HepG2 (cell line): ENCODE results near the gene KIF22. TPM values are rescaled to one million over a fixed set of nuclear protein-coding genes. Genes with fewer than 3 reads are reported as not detected.

Source experiments
- BRCA1 ChIP-seq: sonication (generic); formaldehyde crosslinking; IDR thresholded peaks from 2 replicates; pipeline ENCODE4 v1.4.0; 2020; ENCODE audit warnings: missing genetic modification reagents
- CBX2 ChIP-seq, 2 experiments: fragments of 200-600 bp in 1 of 2; sonication (generic); formaldehyde crosslinking in 1 of 2; IDR thresholded peaks; 2 replicates each; pipeline versions ENCODE4 v1.7.0 to v1.8.1; 2018 to 2022; ENCODE audit warnings: low read depth in 2 of 2, low read length in 1 of 2, mild to moderate bottlenecking in 1 of 2, missing genetic modification reagents in 1 of 2
- CCDC6 ChIP-seq: sonication (generic); formaldehyde crosslinking; IDR thresholded peaks from 2 replicates; pipeline ENCODE4 v1.8.1; 2022; ENCODE audit warnings: mild to moderate bottlenecking, missing genetic modification reagents, moderate library complexity
- CEBPB ChIP-seq: IDR thresholded peaks from 2 replicates; pipeline ENCODE4 v1.6.1; 2011; ENCODE audit warnings: low read depth, low read length, improper control_type of control experiment, borderline replicate concordance
- CENPX ChIP-seq: sonication (generic); formaldehyde crosslinking; IDR thresholded peaks from 2 replicates; pipeline ENCODE4 v1.9.0; 2021; ENCODE audit warnings: mild to moderate bottlenecking, missing genetic modification reagents, moderate library complexity
- CREB1 ChIP-seq, 2 experiments: fragments of 450-650 bp in 1 of 2; IDR thresholded peaks; 2 replicates each; pipeline ENCODE4 v1.6.1; 2016 to 2017; ENCODE audit warnings: control low read depth in 1 of 2, mild to moderate bottlenecking in 1 of 2, missing compliant biosample characterization in 1 of 2, missing genetic modification characterization in 1 of 2
- HMG20B ChIP-seq: conservative IDR thresholded peaks from 2 replicates; pipeline ENCODE4 v1.6.1; 2016; ENCODE audit warnings: missing genetic modification reagents, missing compliant biosample characterization
- HNRNPL ChIP-seq: fragments of 200-400 bp; formaldehyde crosslinking; IDR thresholded peaks from 2 replicates; pipeline ENCODE4 v1.6.1; 2017; ENCODE audit warnings: mild to moderate bottlenecking, low read depth, low read length
- LCORL ChIP-seq, 2 experiments: fragments of 450-650 bp in 1 of 2; sonication (generic) in 1 of 2; formaldehyde crosslinking in 1 of 2; IDR thresholded peaks; 2 replicates each; pipeline versions ENCODE4 v1.5.0 to v1.6.1; 2017 to 2020; ENCODE audit warnings: antibody characterized with exemption in 1 of 2, missing genetic modification reagents in 1 of 2
- MTF2 ChIP-seq: sonication (generic); formaldehyde crosslinking; IDR thresholded peaks from 2 replicates; pipeline ENCODE4 v1.5.0; 2020; ENCODE audit warnings: missing genetic modification reagents, borderline replicate concordance
- NBN ChIP-seq: fragments of 450-650 bp; conservative IDR thresholded peaks from 2 replicates; pipeline ENCODE4 v1.6.1; 2017
- NFYC ChIP-seq: IDR thresholded peaks from 2 replicates; pipeline ENCODE4 v1.6.1; 2016; ENCODE audit warnings: missing genetic modification reagents, missing compliant biosample characterization
- PRPF4 ChIP-seq: fragments of 200-400 bp; formaldehyde crosslinking; IDR thresholded peaks from 2 replicates; pipeline ENCODE4 v1.6.1; 2016; ENCODE audit warnings: low read length, low read depth; ENCODE audit not compliant: poor library complexity, severe bottlenecking
- SALL1 ChIP-seq: sonication (generic); formaldehyde crosslinking; IDR thresholded peaks from 2 replicates; pipeline ENCODE4 v1.8.0; 2022; ENCODE audit warnings: mild to moderate bottlenecking, missing genetic modification reagents
- SIX1 ChIP-seq: sonication (generic); formaldehyde crosslinking; IDR thresholded peaks from 2 replicates; pipeline ENCODE4 v1.4.0; 2020; ENCODE audit warnings: missing genetic modification reagents, borderline replicate concordance
- TARDBP ChIP-seq: sonication (generic); formaldehyde crosslinking; IDR thresholded peaks from 2 replicates; pipeline ENCODE4 v1.8.0; 2022; ENCODE audit warnings: mild to moderate bottlenecking, missing genetic modification reagents
- TBL1XR1 ChIP-seq: fragments of 150-350 bp; IDR thresholded peaks from 2 replicates; pipeline ENCODE4 v1.6.1; 2014; ENCODE audit warnings: borderline replicate concordance, low read length; ENCODE audit not compliant: partially characterized antibody
- TBP ChIP-seq: sonication (generic); formaldehyde crosslinking; IDR thresholded peaks from 2 replicates; pipeline ENCODE4 v1.5.0; 2020; ENCODE audit warnings: missing genetic modification reagents
- U2AF1 ChIP-seq: fragments of 200-400 bp; formaldehyde crosslinking; optimal IDR thresholded peaks from 2 replicates; pipeline ENCODE3; 2017; ENCODE audit warnings: mild to moderate bottlenecking, low read depth, low read length
- ZBTB46 ChIP-seq: sonication (generic); formaldehyde crosslinking; IDR thresholded peaks from 2 replicates; pipeline ENCODE4 v1.4.0; 2020; ENCODE audit warnings: mild to moderate bottlenecking, missing genetic modification reagents, borderline replicate concordance
- ZNF24 ChIP-seq: fragments of 450-650 bp; IDR thresholded peaks from 2 replicates; pipeline ENCODE4 v1.6.1; 2017; ENCODE audit warnings: antibody characterized with exemption, mild to moderate bottlenecking
- ZNF30 ChIP-seq: sonication (generic); formaldehyde crosslinking; IDR thresholded peaks from 2 replicates; pipeline ENCODE4 v1.5.0; 2020; ENCODE audit warnings: mild to moderate bottlenecking, missing genetic modification reagents
- ZNF335 ChIP-seq: sonication (generic); formaldehyde crosslinking; IDR thresholded peaks from 2 replicates; pipeline ENCODE4 v1.4.0; 2020; ENCODE audit warnings: missing genetic modification reagents
- ZNF34 ChIP-seq: sonication (generic); formaldehyde crosslinking; IDR thresholded peaks from 2 replicates; pipeline ENCODE4 v1.4.0; 2020; ENCODE audit warnings: mild to moderate bottlenecking, missing genetic modification reagents, borderline replicate concordance
- ZNF577 ChIP-seq: sonication (generic); formaldehyde crosslinking; IDR thresholded peaks from 2 replicates; pipeline ENCODE4 v1.4.0; 2020; ENCODE audit warnings: mild to moderate bottlenecking, low read depth, missing genetic modification reagents, borderline replicate concordance
- ZNF598 ChIP-seq: sonication (generic); formaldehyde crosslinking; IDR thresholded peaks from 2 replicates; pipeline ENCODE4 v1.5.1; 2020; ENCODE audit warnings: mild to moderate bottlenecking, missing genetic modification reagents, borderline replicate concordance
- ZNF614 ChIP-seq: IDR thresholded peaks from 2 replicates; pipeline ENCODE4 v1.6.1; 2018; ENCODE audit warnings: missing biosample characterization, missing genetic modification reagents, inconsistent platforms, borderline replicate concordance
- ZNF660 ChIP-seq: sonication (generic); formaldehyde crosslinking; IDR thresholded peaks from 2 replicates; pipeline ENCODE4 v1.5.1; 2020; ENCODE audit warnings: mild to moderate bottlenecking, low read depth, missing genetic modification reagents, borderline replicate concordance
- ZSCAN25 ChIP-seq: sonication (generic); formaldehyde crosslinking; IDR thresholded peaks from 2 replicates; pipeline ENCODE4 v1.8.0; 2022; ENCODE audit warnings: mild to moderate bottlenecking, missing genetic modification reagents
- ZZZ3 ChIP-seq: sonication (generic); formaldehyde crosslinking; IDR thresholded peaks from 2 replicates; pipeline ENCODE4 v1.4.0; 2020; ENCODE audit warnings: missing genetic modification reagents, mild to moderate bottlenecking, borderline replicate concordance
- polyA plus RNA-seq, 8 experiments: library from polyadenylated mRNA; depleted of rRNA in 3 of 8; stranded (reverse) in 7 of 8; unstranded in 1 of 8; fragments of >200 nt; fragmentation: Illumina TruSeq in 4 of 8; extraction: Trizol in 4 of 8; gene quantifications; 2 replicates each; pipeline versions ENCODE4 v1.2.1 to v1.2.3, GENCODE V29; 2011 to 2016; ENCODE audit warnings: low read depth in 4 of 8, missing spikeins in 1 of 8, mixed read lengths in 1 of 8; ENCODE audit not compliant: insufficient read depth in 1 of 8
- total RNA-seq, 5 experiments: library from RNA; depleted of rRNA; stranded (reverse); fragments of >200 nt; fragmentation: Illumina TruSeq; extraction: Trizol; gene quantifications; 2 replicates each; pipeline ENCODE4 v1.2.3, GENCODE V29; 2016; ENCODE audit warnings: low read depth in 1 of 5

Gene KIF22
- total and polyA plus RNA-seq, 2 of the 13 experiments (the other 11 are each of a cell fraction or from before 2014, with no cell fraction given), result 95.8 to 118 TPM

- TF ChIP-seq ZBTB46 (no peak), BRCA1 (CRISPR knock-in tag) (peak; percentile 95), PRPF4 (no peak), MTF2 (CRISPR knock-in tag) (0 out of 2 replicates have a peak, but pooled peaks have one; percentile 6), ZNF34 (CRISPR knock-in tag) (peak; percentile 62; the same call in 1 of the 2 replicates), ZNF614 (CRISPR knock-in tag) (peak; percentile 87), ZNF660 (CRISPR knock-in tag) (no peak), U2AF1 (no peak), ZNF598 (CRISPR knock-in tag) (no peak), SALL1 (peak; percentile 84), TARDBP (CRISPR knock-in tag) (peak; percentile 99), HMG20B (CRISPR knock-in tag) (peak; percentile 84; the same call in 1 of the 2 replicates), ZNF335 (peak; percentile 84), TBL1XR1 (peak; percentile 49), CCDC6 (CRISPR knock-in tag) (peak; percentile 96), TBP (CRISPR knock-in tag) (no peak), HNRNPL (peak; percentile 54; the same call in 1 of the 2 replicates), SIX1 (CRISPR knock-in tag) (peak; percentile 65; the same call in 1 of the 2 replicates), LCORL (IDR thresholded peaks at IDR 0.05) (no peak), LCORL (CRISPR knock-in tag; IDR thresholded peaks at IDR 0.05) (peak; percentile 94), NBN (no peak), CBX2 (IDR thresholded peaks at IDR 0.05; ENCODE audit: low read depth, low read length) (no peak), CBX2 (CRISPR knock-in tag; IDR thresholded peaks at IDR 0.05; ENCODE audit: low read depth) (no peak), CREB1 (IDR thresholded peaks at IDR 0.05) (peak; percentile 62), CREB1 (CRISPR knock-in tag; IDR thresholded peaks at IDR 0.05) (no peak), CEBPB (no peak), CENPX (CRISPR knock-in tag) (no peak), ZZZ3 (peak; percentile 78; the same call in 1 of the 2 replicates), NFYC (CRISPR knock-in tag) (peak; percentile 83), ZNF577 (CRISPR knock-in tag) (no peak), ZNF30 (CRISPR knock-in tag) (no peak), ZSCAN25 (CRISPR knock-in tag) (peak; percentile 87), ZNF24 (peak; percentile 64)
Observed at GRCh38 chr16:29805232-29806098, 14.9 kb downstream of the KIF22 start (continued).
